Measurements from ENCODE around the gene C12orf60. TPM values are rescaled to one million over a fixed set of nuclear protein-coding genes. Genes with fewer than 3 reads are reported as not detected.

The C12orf60 gene
- total and polyA plus RNA-seq, 4 experiments from 2014 or later: 0.45 to 2.0 (median 1.4) TPM

DNA sequence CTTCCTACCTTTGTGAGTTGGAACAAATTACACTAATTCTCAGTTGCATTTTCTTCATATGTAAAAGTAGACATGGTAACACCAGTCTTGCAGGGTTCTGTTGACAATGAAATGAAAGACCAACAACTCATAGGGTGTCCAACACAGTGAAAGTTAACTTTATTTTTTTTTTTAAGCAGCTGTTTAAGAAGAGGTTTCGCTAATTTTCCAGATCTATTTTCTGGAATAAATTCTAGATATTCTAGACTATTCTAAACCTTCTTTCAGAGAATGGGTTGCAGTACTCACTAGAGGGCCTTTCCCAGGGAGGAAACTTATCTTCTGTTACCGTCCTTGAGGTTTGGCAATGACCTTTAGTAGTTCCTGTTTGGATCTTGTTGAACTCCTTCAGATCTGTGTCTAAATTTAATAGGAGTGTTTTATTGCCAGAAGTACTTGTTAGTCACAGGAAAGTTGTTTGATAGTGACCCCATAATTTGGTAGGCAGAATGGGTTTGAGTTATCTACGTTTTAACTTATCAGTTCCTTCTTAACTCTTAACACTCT is 42.6 kb downstream of the C12orf60 start:
- H3K4me1 ChIP-seq (ENCODE audit: insufficient read depth, low read length): peaks cover 3% of the 10 kb centered on the region
- ChIA-PET CTCF (ENCODE audit: partially characterized antibody) (interaction anchor here (0.6 to 7.6 kb wide), 23 partner anchors 9 to 1589 kb away, joined by 3 to 191 read pairs (median 3); partner anchors contain the start of genes ARHGDIB, ERP27 and RERG), POLR2A (ENCODE audit: partially characterized antibody) (interaction anchor here (1.2 to 3.5 kb wide), 3 partner anchors 75 to 149 kb away, joined by 3 to 9 read pairs (median 3); a partner anchor contains a TSS)
- Mint-ChIP-seq H3K27ac (no peak overlapping the region), H3K4me1 (peaks cover 0 to 5% (median 1%) of the 10 kb centered on the region in 4 donors), H3K27me3 (no peaks in the 10 kb centered on the region), H3K4me3 (no peak overlapping the region), H3K36me3 (no peaks in the 10 kb centered on the region), H3K9me3 (no peaks in the 10 kb centered on the region)
- H3K27ac ChIP-seq (ENCODE audit: low read depth, low read length): no peak overlapping the region
- H3K27me3 ChIP-seq (ENCODE audit: insufficient read depth, low read length): no peaks in the 10 kb centered on the region
- no peak for DNase-seq
- no peaks in the 10 kb centered on the region for H3K9me3 ChIP-seq (ENCODE audit: control insufficient read depth in 1 of 2, low read length in 2 of 2)
- no peak overlapping the region for H3K4me3 ChIP-seq (ENCODE audit: low read length in 2 of 2)
- intact Hi-C loops (cut with micrococcal nuclease): loop anchor here (5.0 to 10.0 kb wide), 2 partner anchors 76 to 211 kb away; no protein-coding TSS in a partner anchor
- H3K36me3 ChIP-seq (ENCODE audit: insufficient read depth, low read length): no peaks in the 10 kb centered on the region

GRCh38 chr12:14846876-14847580 is 43.6 kb downstream of the C12orf60 start:
- H3K4me1 Mint-ChIP-seq: peaks cover 0 to 5% (median 1%) of the 10 kb centered on the region in 4 donors
- intact Hi-C loops (cut with micrococcal nuclease): loop anchor here (5.0 to 10.0 kb wide), 2 partner anchors 75 to 212 kb away; no protein-coding TSS in a partner anchor

DNA sequence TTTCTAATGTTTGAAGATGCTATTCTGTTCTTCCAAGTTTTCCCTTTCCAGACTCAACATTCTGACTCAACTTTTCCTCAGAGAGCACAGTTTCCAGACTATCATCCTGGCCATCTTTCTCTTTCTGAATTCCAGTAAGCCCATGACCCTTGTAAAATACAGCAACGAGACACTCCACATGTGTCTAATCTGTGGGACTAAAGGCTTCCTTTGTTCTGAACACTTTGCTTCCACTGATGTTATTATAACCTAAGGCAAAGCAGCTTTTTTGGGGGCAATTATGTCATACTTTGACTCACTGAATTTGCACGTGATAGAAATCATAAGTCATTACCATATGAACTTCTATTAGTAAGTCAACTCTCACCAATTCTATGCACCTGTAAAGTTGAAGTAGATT is 46.2 kb downstream of the C12orf60 start:
- Mint-ChIP-seq H3K9me3 (no peaks in the 10 kb centered on the region), H3K4me3 (no peak overlapping the region), H3K27ac (no peak overlapping the region), H3K27me3 (no peaks in the 10 kb centered on the region), H3K4me1 (peaks cover 0 to 5% (median 1%) of the 10 kb centered on the region in 4 donors), H3K36me3 (no peaks in the 10 kb centered on the region)
- ChIA-PET POLR2A (ENCODE audit: partially characterized antibody) (no interaction called here), CTCF (ENCODE audit: partially characterized antibody) (interaction anchor here (1.2 to 7.6 kb wide), 5 partner anchors 27 to 371 kb away, joined by 4 to 191 read pairs (median 33); partner anchors contain the start of genes ERP27 and RERG)
- Histone ChIP-seq H3K36me3 (ENCODE audit: insufficient read depth, low read length) (no peaks in the 10 kb centered on the region), H3K9me3 (ENCODE audit: control insufficient read depth in 1 of 2, low read length in 2 of 2) (no peaks in the 10 kb centered on the region), H3K4me1 (ENCODE audit: insufficient read depth, low read length) (peaks cover 3% of the 10 kb centered on the region), H3K4me3 (ENCODE audit: low read length in 2 of 2) (no peak overlapping the region), H3K27ac (ENCODE audit: low read depth, low read length) (no peak overlapping the region), H3K27me3 (ENCODE audit: insufficient read depth, low read length) (no peaks in the 10 kb centered on the region)
- DNase-seq: no peak
- intact Hi-C loops (cut with micrococcal nuclease): loop anchor here (5.0 to 10.0 kb wide), 2 partner anchors 73 to 215 kb away; no protein-coding TSS in a partner anchor

More at GRCh38 chr12:14846876-14847580, 43.6 kb downstream of the C12orf60 start:
- H3K4me3 Mint-ChIP-seq: no peak overlapping the region
- Histone ChIP-seq H3K4me3 (ENCODE audit: low read length in 2 of 2) (no peak overlapping the region), H3K4me1 (ENCODE audit: insufficient read depth, low read length) (peaks cover 3% of the 10 kb centered on the region), H3K36me3 (ENCODE audit: insufficient read depth, low read length) (no peaks in the 10 kb centered on the region), H3K9me3 (ENCODE audit: control insufficient read depth in 1 of 2, low read length in 2 of 2) (no peaks in the 10 kb centered on the region), H3K27me3 (ENCODE audit: insufficient read depth, low read length) (no peaks in the 10 kb centered on the region), H3K27ac (ENCODE audit: low read depth, low read length) (no peak overlapping the region)
- H3K36me3 Mint-ChIP-seq: no peaks in the 10 kb centered on the region
- ChIA-PET CTCF (ENCODE audit: partially characterized antibody) (interaction anchor here (0.9 to 7.6 kb wide), 18 partner anchors 14 to 374 kb away, joined by 3 to 191 read pairs (median 4); partner anchors contain the start of genes ERP27, PDE6H and RERG), POLR2A (ENCODE audit: partially characterized antibody) (interaction anchor here (1.4 to 2.6 kb wide), 2 partner anchors 76 to 102 kb away, joined by 3 to 6 read pairs; a partner anchor contains a TSS)
- no peak for DNase-seq
- no peaks in the 10 kb centered on the region for H3K27me3 Mint-ChIP-seq
- H3K9me3 Mint-ChIP-seq: no peaks in the 10 kb centered on the region
- no peak overlapping the region for H3K27ac Mint-ChIP-seq

- peaks cover 0 to under 1% (median 0%) of the 10 kb centered on the region in 8 donors for H3K9me3 Mint-ChIP-seq
- Histone ChIP-seq H3K27me3 (ENCODE audit: insufficient read depth, low read length) (no peaks in the 10 kb centered on the region), H3K4me1 (ENCODE audit: insufficient read depth, low read length) (no peaks in the 10 kb centered on the region), H3K9me3 (ENCODE audit: control insufficient read depth in 1 of 2, low read length in 2 of 2) (no peaks in the 10 kb centered on the region), H3K4me3 (ENCODE audit: low read length in 2 of 2) (no peak overlapping the region), H3K36me3 (ENCODE audit: insufficient read depth, low read length) (no peaks in the 10 kb centered on the region), H3K27ac (ENCODE audit: low read depth, low read length) (no peak overlapping the region)
- intact Hi-C loops (cut with micrococcal nuclease): no loop called here
- H3K27ac Mint-ChIP-seq: peak overlapping the region in 1 of 7 donors; percentile 32
- POLR2A ChIA-PET (ENCODE audit: partially characterized antibody): no interaction called here
- no peaks in the 10 kb centered on the region for H3K27me3 Mint-ChIP-seq
- no peak overlapping the region for H3K4me3 Mint-ChIP-seq
- no peaks in the 10 kb centered on the region for H3K4me1 Mint-ChIP-seq
- no peaks in the 10 kb centered on the region for H3K36me3 Mint-ChIP-seq
- CTCF ChIA-PET (ENCODE audit: partially characterized antibody): interaction anchor here (0.7 to 1.4 kb wide), 3 partner anchors 45 to 144 kb away, joined by 3 to 6 read pairs (median 3); no protein-coding TSS in a partner anchor
- no peak for DNase-seq
Observed at GRCh38 chr12:14850929-14851663, 47.6 kb downstream of the C12orf60 start.

DNA sequence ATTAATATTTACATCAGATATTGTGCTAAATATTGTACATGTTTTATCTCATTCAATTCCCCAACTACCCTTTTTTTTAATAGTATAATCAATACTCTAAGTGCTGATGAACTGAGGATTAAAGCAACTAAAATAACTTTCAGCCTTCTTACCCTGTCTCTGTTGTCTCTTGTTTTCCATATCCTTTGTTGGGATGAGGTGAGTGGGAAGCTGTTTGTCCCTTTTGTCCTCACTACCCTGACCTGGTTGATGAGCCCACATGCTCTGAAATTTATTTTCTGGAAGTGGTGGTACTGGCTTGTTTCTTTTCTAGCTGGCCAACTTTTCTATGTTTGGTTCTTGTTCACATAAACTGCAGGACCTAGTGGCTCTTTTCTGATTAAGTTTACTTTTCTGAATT is 49.4 kb downstream of the C12orf60 start:
- H3K27me3 ChIP-seq (ENCODE audit: insufficient read depth, low read length): no peaks in the 10 kb centered on the region
- Mint-ChIP-seq H3K27me3 (no peaks in the 10 kb centered on the region), H3K36me3 (peaks cover 0 to 2% of the 10 kb centered on the region in 2 donors), H3K9me3 (peaks cover 0 to 10% (median 5%) of the 10 kb centered on the region in 8 donors), H3K4me1 (no peaks in the 10 kb centered on the region), H3K27ac (no peak overlapping the region), H3K4me3 (no peak overlapping the region)
- no peak overlapping the region for H3K4me3 ChIP-seq (ENCODE audit: low read length in 2 of 2)
- H3K27ac ChIP-seq (ENCODE audit: low read depth, low read length): no peak overlapping the region
- ChIA-PET CTCF (ENCODE audit: partially characterized antibody) (interaction anchor here (1.2 to 1.7 kb wide), 2 partner anchors 83 to 143 kb away, joined by 4 to 5 read pairs; no protein-coding TSS in a partner anchor), POLR2A (ENCODE audit: partially characterized antibody) (no interaction called here)
- no peak for DNase-seq
- intact Hi-C loops (cut with micrococcal nuclease): no loop called here
- no peaks in the 10 kb centered on the region for H3K9me3 ChIP-seq (ENCODE audit: control insufficient read depth in 1 of 2, low read length in 2 of 2)
- no peaks in the 10 kb centered on the region for H3K4me1 ChIP-seq (ENCODE audit: insufficient read depth, low read length)
- H3K36me3 ChIP-seq (ENCODE audit: insufficient read depth, low read length): no peaks in the 10 kb centered on the region

DNA sequence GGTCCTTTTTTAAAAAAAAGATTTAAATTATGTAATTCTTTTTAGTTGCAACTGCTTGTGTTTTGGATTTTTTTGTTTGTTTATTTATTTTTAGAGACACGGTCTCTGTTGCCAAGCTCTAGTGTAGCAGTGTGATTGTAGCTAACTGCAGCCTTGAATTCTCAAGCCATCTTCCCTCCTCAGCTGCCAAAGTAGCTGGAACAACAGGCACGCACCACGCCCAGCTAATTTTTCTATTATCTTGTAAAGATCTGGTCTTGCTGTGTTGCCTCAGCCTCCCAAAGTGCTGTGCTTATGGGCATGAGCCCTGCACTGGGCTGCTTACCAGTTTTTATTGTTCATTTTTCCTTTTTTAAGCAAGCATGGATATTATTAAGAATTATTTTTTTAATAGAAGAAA is 50.5 kb downstream of the C12orf60 start:
- Mint-ChIP-seq H3K27ac (no peak overlapping the region), H3K36me3 (peaks cover 0 to 2% of the 10 kb centered on the region in 2 donors), H3K27me3 (no peaks in the 10 kb centered on the region), H3K4me3 (no peak overlapping the region), H3K4me1 (no peaks in the 10 kb centered on the region), H3K9me3 (peaks cover 0 to 15% (median 5%) of the 10 kb centered on the region in 8 donors)
- DNase-seq: no peak
- H3K4me1 ChIP-seq (ENCODE audit: insufficient read depth, low read length): no peaks in the 10 kb centered on the region
- no peaks in the 10 kb centered on the region for H3K9me3 ChIP-seq (ENCODE audit: control insufficient read depth in 1 of 2, low read length in 2 of 2)
- no peak overlapping the region for H3K4me3 ChIP-seq (ENCODE audit: low read length in 2 of 2)
- no peaks in the 10 kb centered on the region for H3K36me3 ChIP-seq (ENCODE audit: insufficient read depth, low read length)
- intact Hi-C loops (cut with micrococcal nuclease): no loop called here
- ChIA-PET POLR2A (ENCODE audit: partially characterized antibody) (interaction anchor here (0.9 kb wide), 1 partner anchor 141 kb away, joined by 3 read pairs; no protein-coding TSS in a partner anchor), CTCF (ENCODE audit: partially characterized antibody) (interaction anchor here (1.1 to 1.7 kb wide), 3 partner anchors 130 to 143 kb away, joined by 3 to 5 read pairs (median 3); no protein-coding TSS in a partner anchor)
- no peak overlapping the region for H3K27ac ChIP-seq (ENCODE audit: low read depth, low read length)
- no peaks in the 10 kb centered on the region for H3K27me3 ChIP-seq (ENCODE audit: insufficient read depth, low read length)

Data from CD4-positive, alpha-beta memory T cell (primary cell).